ENCODE data around the gene TMEM106B. TPM values are rescaled to one million over a fixed set of nuclear protein-coding genes. Genes with fewer than 3 reads are reported as not detected.
A peak's percentile ranks its signal among the peaks of the same experiment; 100 is the strongest.

Gene TMEM106B
- total RNA-seq, 2 donors from 2014 or later: 40.3 to 59.6 TPM

DNA sequence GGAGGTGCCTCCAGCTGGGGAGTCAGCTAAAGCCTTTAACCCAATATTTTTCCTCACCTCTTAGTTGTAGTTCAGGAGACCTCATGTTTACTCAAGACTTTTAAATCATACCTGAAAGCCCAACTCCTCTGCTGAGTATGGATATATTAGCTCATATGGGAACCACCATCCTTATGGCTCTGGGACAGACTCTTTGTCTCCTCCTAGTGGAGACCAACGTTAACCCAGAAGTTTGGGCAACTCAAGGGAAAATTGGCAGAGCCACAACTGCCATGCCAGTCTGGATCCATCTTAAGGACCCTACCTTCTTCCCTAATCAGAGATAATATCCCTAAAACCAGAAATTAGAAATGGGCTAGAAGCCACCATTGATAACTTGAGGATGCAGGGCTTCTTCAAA is 80.8 kb downstream of the TMEM106B start:
- Mint-ChIP-seq H3K27me3 (ENCODE audit: insufficient read depth) (peaks cover 1% of the 10 kb centered on the region), H3K4me3 (no peak overlapping the region)

More for the DNA sequence above, 80.8 kb downstream of the TMEM106B start:
- H3K9ac ChIP-seq (ENCODE audit: extremely low read depth, low read length, poor library complexity, severe bottlenecking): no peak overlapping the region
- H3K4me1 ChIP-seq (ENCODE audit: control insufficient read depth, insufficient read depth, low read length): no peaks in the 10 kb centered on the region
- Mint-ChIP-seq H3K4me1 (no peaks in the 10 kb centered on the region), H3K36me3 (ENCODE audit: low read depth) (no peaks in the 10 kb centered on the region), H3K27ac (no peak overlapping the region), H3K9me3 (peaks cover 16% of the 10 kb centered on the region)
- WGBS, 2 experiments (ENCODE audit: insufficient coverage in 1 of 2, insufficient read length in 1 of 2): 80 to 90% methylated on average over 1 of the region's 1 CpG
- no peaks in the 10 kb centered on the region for H3K36me3 ChIP-seq (ENCODE audit: control insufficient read depth, insufficient read depth, low read length)
- peak; percentile 55 for TF ChIP-seq CTCF (conservative IDR thresholded peaks at IDR 0.05)
- no peak for DNase-seq
- peaks cover 24% of the 10 kb centered on the region for H3K9me3 ChIP-seq (ENCODE audit: control insufficient read depth, low read length)
- H3K27me3 ChIP-seq (ENCODE audit: control insufficient read depth, insufficient read depth, low read length, poor library complexity, severe bottlenecking): no peaks in the 10 kb centered on the region
- H3K4me3 ChIP-seq (ENCODE audit: low read length): no peak overlapping the region
- no peak overlapping the region for H3K27ac ChIP-seq (ENCODE audit: low read depth, low read length)

Other genes with a start within 250 kb of the TMEM106B start
- 10 to 100 TPM; 11.8 to 12.1 TPM for gene VWDE, start 192.6 kb downstream of the TMEM106B start, total RNA-seq